Sigmoid colon (tissue), 7 donors: ENCODE data around the gene HGS. TPM values are rescaled to one million over a fixed set of nuclear protein-coding genes. Genes with fewer than 3 reads are reported as not detected.

Source experiments
- DNase-seq: peaks from one replicate; pipeline ENCODE4 v3.0.0-alpha.2; 2019
- H3K27ac ChIP-seq, 4 donors: fragments of 200-600 bp; sonication (generic); one replicate each; pipeline ENCODE4 v1.5.1; 2016 to 2019; ENCODE audit warnings: mild to moderate bottlenecking in 1 of 4
- H3K27me3 ChIP-seq, 3 donors: fragments of 200-600 bp; sonication (generic); one replicate each; pipeline ENCODE4 v1.5.1; 2019; ENCODE audit warnings: mild to moderate bottlenecking in 1 of 3
- H3K36me3 ChIP-seq, 4 donors: fragments of 200-600 bp; sonication (generic); one replicate each; pipeline ENCODE4 v1.5.1; 2016 to 2019
- H3K4me1 ChIP-seq, 4 donors: fragments of 200-600 bp; sonication (generic); one replicate each; pipeline ENCODE4 v1.5.1; 2017 to 2019
- H3K4me3 ChIP-seq, 4 donors: fragments of 200-600 bp; sonication (generic); one replicate each; pipeline ENCODE4 v1.5.1; 2017 to 2019; ENCODE audit warnings: mild to moderate bottlenecking in 2 of 4, moderate library complexity in 1 of 4
- H3K9me3 ChIP-seq, 4 donors: fragments of 200-600 bp in 3 of 4; sonication (generic) in 3 of 4; one replicate each; pipeline versions ENCODE4 v1.5.1 to v1.6.1; 2013 to 2019
- CTCF ChIP-seq, 4 experiments: fragments of 450-650 bp in 3 of 4; fragments of 200-600 bp in 1 of 4; IDR thresholded peaks; one replicate each; pipeline ENCODE4 v1.5.1; 2016 to 2019; ENCODE audit warnings: antibody characterized with exemption in 4 of 4, mild to moderate bottlenecking in 3 of 4, moderate library complexity in 2 of 4
- EP300 ChIP-seq, 4 donors: sonication (generic); formaldehyde crosslinking; IDR thresholded peaks; one replicate each; pipeline ENCODE4 v1.6.1; 2017; ENCODE audit warnings: antibody characterized with exemption in 4 of 4
- POLR2A ChIP-seq, 2 donors: fragments of 450-650 bp; IDR thresholded peaks; one replicate each; pipeline ENCODE4 v1.6.1; 2016; ENCODE audit warnings: antibody characterized with exemption in 2 of 2, mild to moderate bottlenecking in 2 of 2, moderate library complexity in 2 of 2
- POLR2AphosphoS5 ChIP-seq, 4 donors: sonication (generic); formaldehyde crosslinking; IDR thresholded peaks; one replicate each; pipeline ENCODE4 v1.6.1; 2017; ENCODE audit warnings: antibody characterized with exemption in 4 of 4
- WGBS, 2 donors: extraction: QIAGEN DNeasy Blood & Tissue Kit; methylation state at CpG; one replicate each; pipeline ENCODE4 v1.1.7; 2013; 5-methylcytosine and 5-hydroxymethylcytosine counted together
- intact Hi-C: fragments of 100-400 bp; cut with DNase I; formaldehyde crosslinking; loops from one replicate; pipeline ENCODE4 v1.15.1; 2023
- polyA plus RNA-seq, 3 donors: library from polyadenylated mRNA; stranded (reverse); fragments of 200-250 nt; gene quantifications; one replicate each; pipeline ENCODE4 v1.2.3, GENCODE V29; 2013
- total RNA-seq, 4 donors: library from RNA; depleted of rRNA; stranded (reverse); fragments of >200 nt; gene quantifications; one replicate each; pipeline ENCODE4 v1.1.0, GENCODE V29; 2016
- donor health status: healthy with polysubstance abuse.
- donor health status: Bipolar disorder and iron deficiency.
- donor health status: healthy.

Gene HGS
- total and polyA plus RNA-seq, 7 donors = 36.7 to 143 (median 52.9) TPM

- Histone ChIP-seq H3K36me3 (peaks cover 53 to 100% (median 83%) of the 10 kb centered on the region in 4 donors), H3K27me3 (no peaks in the 10 kb centered on the region), H3K4me3 (no peak overlapping the region), H3K9me3 (no peaks in the 10 kb centered on the region), H3K4me1 (no peaks in the 10 kb centered on the region), H3K27ac (no peak overlapping the region)
- 91 to 93% methylated on average over 35 of the region's 35 CpGs for WGBS, 2 donors
- intact Hi-C loops = no loop called here
- TF ChIP-seq POLR2A (IDR thresholded peaks at IDR 0.05) (no peak), POLR2AphosphoS5 (IDR thresholded peaks at IDR 0.05) (no peak), EP300 (IDR thresholded peaks at IDR 0.05) (no peak), CTCF (IDR thresholded peaks at IDR 0.05) (no peak)
- no peak for DNase-seq
These were observed 9.8 kb downstream of the HGS start for GRCh38 chr17:81693509-81694210.

- no peak for TF ChIP-seq POLR2AphosphoS5 (IDR thresholded peaks at IDR 0.05)
- TF ChIP-seq POLR2A (IDR thresholded peaks at IDR 0.05) = no peak
- TF ChIP-seq CTCF (IDR thresholded peaks at IDR 0.05) = no peak
- no peak for TF ChIP-seq EP300 (IDR thresholded peaks at IDR 0.05)
- H3K27ac ChIP-seq = no peak overlapping the region
- no peaks in the 10 kb centered on the region for H3K9me3 ChIP-seq
- intact Hi-C loops = no loop called here
- WGBS, 2 donors = 93 to 95% methylated on average over 19 of the region's 19 CpGs
- DNase-seq = no peak
- H3K4me3 ChIP-seq = no peak overlapping the region
- no peaks in the 10 kb centered on the region for H3K4me1 ChIP-seq
- H3K27me3 ChIP-seq = no peaks in the 10 kb centered on the region
- peaks cover 55 to 100% (median 74%) of the 10 kb centered on the region in 4 donors for H3K36me3 ChIP-seq
These were observed 11.0 kb downstream of the HGS start for GRCh38 chr17:81694810-81695209.

- 88 to 94% methylated on average over 6 of the region's 6 CpGs for WGBS, 2 donors
- H3K4me3 ChIP-seq = no peak overlapping the region
- peaks cover 55 to 99% (median 70%) of the 10 kb centered on the region in 4 donors for H3K36me3 ChIP-seq
- no peak for DNase-seq
- H3K4me1 ChIP-seq = no peaks in the 10 kb centered on the region
- intact Hi-C loops = no loop called here
- no peak for TF ChIP-seq EP300 (IDR thresholded peaks at IDR 0.05)
- TF ChIP-seq POLR2AphosphoS5 (IDR thresholded peaks at IDR 0.05) = no peak
- no peak for TF ChIP-seq POLR2A (IDR thresholded peaks at IDR 0.05)
- no peak for TF ChIP-seq CTCF (IDR thresholded peaks at IDR 0.05)
- no peaks in the 10 kb centered on the region for H3K27me3 ChIP-seq
- no peak overlapping the region for H3K27ac ChIP-seq
- H3K9me3 ChIP-seq = no peaks in the 10 kb centered on the region
These were observed 11.4 kb downstream of the HGS start for GRCh38 chr17:81695211-81695610.

GRCh38 chr17:81695801-81696200 is 12.0 kb downstream of the HGS start:
- Histone ChIP-seq H3K4me3 (no peak overlapping the region), H3K36me3 (peaks cover 55 to 99% (median 68%) of the 10 kb centered on the region in 4 donors), H3K27me3 (no peaks in the 10 kb centered on the region), H3K9me3 (no peaks in the 10 kb centered on the region), H3K27ac (no peak overlapping the region), H3K4me1 (peaks cover 0 to 6% (median 3%) of the 10 kb centered on the region in 4 donors)
- DNase-seq = no peak
- TF ChIP-seq EP300 (IDR thresholded peaks at IDR 0.05) = no peak
- TF ChIP-seq CTCF (IDR thresholded peaks at IDR 0.05) = no peak
- TF ChIP-seq POLR2A (IDR thresholded peaks at IDR 0.05) = no peak
- no peak for TF ChIP-seq POLR2AphosphoS5 (IDR thresholded peaks at IDR 0.05)
- 92 to 94% methylated on average over 22 of the region's 22 CpGs for WGBS, 2 donors
- intact Hi-C loops = no loop called here
